Measurements from ENCODE around the gene MAGEB6.

- TF ChIP-seq POLR2A (IDR thresholded peaks at IDR 0.05): no peak
- TF ChIP-seq CTCF (IDR thresholded peaks at IDR 0.05): no peak
Measured at GRCh38 chrX:26208012-26208411, 15.8 kb downstream of the MAGEB6 start.

Measured in Peyer's patch (tissue), 4 donors.